DOHH2 (cell line): ENCODE results near the gene SLC27A4.

Experiments
- EZH2phosphoT487 ChIP-seq: fragments of 200-600 bp; sonication (generic); IDR thresholded peaks from 2 replicates; pipeline ENCODE4 v1.6.1; 2017; ENCODE audit warnings: borderline replicate concordance, mild to moderate bottlenecking, antibody characterized with exemption, low read length, moderate library complexity, mixed read lengths
- TF ChIP-seq, protein P1 (sequence below): fragments of 200-600 bp; sonication (generic); IDR thresholded peaks from one replicate; pipeline ENCODE4 v1.5.1; 2014; ENCODE audit warnings: antibody characterized with exemption, mild to moderate bottlenecking, low read depth, low read length; ENCODE audit not compliant: poor library complexity, severe bottlenecking

DNA sequence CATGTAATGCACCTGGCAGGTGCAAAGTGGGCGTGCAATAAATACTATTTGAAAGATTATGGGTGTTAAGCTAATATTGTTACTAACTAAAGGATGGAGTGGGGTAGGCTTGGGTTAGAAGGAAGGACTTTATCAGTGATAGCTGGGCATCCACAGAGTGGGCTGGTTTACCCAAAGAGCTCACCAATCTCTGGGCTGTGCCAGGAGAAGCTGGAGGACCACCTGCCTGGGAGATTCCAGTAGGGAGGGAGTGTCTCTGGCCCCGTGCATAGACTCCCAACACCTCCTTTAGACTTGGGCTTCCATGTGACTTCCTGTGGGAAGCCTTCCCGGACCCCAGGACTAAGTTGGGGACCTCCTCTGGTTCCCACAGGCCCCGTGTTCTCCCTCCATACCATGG is 25.2 kb downstream of the SLC27A4 start:
- TF ChIP-seq, protein P1, sequence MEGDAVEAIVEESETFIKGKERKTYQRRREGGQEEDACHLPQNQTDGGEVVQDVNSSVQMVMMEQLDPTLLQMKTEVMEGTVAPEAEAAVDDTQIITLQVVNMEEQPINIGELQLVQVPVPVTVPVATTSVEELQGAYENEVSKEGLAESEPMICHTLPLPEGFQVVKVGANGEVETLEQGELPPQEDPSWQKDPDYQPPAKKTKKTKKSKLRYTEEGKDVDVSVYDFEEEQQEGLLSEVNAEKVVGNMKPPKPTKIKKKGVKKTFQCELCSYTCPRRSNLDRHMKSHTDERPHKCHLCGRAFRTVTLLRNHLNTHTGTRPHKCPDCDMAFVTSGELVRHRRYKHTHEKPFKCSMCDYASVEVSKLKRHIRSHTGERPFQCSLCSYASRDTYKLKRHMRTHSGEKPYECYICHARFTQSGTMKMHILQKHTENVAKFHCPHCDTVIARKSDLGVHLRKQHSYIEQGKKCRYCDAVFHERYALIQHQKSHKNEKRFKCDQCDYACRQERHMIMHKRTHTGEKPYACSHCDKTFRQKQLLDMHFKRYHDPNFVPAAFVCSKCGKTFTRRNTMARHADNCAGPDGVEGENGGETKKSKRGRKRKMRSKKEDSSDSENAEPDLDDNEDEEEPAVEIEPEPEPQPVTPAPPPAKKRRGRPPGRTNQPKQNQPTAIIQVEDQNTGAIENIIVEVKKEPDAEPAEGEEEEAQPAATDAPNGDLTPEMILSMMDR: no peak
- TF ChIP-seq EZH2phosphoT487: no peak
